GM19035 (cell line): ENCODE data around the gene HIRA.

Source experiments
- ATAC-seq: cut with Tn5 transposase; IDR thresholded peaks from one replicate; pipeline ENCODE4 v1.9.1; 2021; ENCODE audit not compliant: unreplicated experiment

HIRA gene

DNA sequence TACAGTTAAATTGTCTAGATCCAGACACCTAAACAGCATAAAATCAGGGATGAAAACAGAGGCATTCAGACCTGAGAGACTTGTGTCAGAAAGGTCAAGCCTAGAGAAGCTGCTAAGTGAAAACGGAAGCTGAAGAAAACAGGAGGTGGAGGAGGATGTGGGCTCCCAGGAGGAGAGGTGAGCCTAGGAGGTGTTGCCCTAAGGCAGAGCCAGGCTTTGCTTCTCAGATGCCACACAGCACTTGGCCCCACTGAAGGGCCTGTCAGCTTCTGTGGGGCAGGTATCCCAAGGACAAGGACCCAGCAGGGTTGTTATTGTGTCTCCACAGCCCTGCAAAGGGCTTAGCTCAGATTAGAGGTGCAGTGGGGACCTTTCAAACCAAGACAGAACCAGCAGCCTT, 33.0 kb upstream of the HIRA start:
- no peak for ATAC-seq

DNA sequence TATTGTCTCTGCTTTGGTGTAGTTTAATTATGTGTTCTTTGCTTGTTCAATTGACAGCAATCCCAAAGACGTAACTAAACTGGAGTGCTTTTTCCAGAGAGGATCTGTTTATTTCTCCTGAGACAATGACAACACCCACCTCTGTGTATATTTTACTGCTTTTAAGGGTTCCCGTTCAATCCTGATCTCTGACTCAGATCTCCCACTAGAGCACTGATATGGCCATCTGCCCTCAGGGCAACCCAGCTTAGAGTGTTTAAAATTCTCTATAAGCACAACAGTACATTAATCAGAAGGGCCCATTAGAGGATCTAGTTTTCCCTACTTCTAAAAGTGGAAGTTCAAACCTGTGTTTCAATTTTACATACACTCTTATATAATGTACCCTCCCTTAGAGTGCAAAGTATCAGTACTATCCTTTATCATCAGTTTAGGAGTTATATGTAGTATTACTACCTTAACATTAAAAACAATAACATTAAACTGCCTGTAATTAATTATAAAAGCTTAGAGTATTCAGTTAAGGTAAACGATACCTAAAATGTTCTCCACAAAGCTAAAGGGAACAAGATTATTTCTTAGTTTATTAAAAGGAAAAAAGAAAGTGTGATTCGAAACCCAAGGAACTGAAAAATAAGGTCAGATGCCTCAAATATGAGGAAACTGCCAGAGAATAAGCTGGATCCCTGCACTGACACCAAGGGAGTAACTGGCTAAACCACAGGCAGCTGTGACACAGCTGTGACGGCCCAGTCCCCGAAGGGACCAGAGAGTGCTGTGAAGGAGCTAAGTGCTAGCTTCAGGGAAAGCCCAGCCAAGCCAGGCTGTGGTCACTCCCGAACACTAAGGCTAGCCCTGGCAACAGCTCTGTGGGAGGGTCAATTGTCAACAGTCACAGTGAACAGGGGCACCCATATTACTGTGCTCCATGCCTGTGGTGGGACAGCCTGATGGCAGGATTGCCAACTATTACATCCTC, 32.2 kb upstream of the HIRA start:
- no peak for ATAC-seq

DNA sequence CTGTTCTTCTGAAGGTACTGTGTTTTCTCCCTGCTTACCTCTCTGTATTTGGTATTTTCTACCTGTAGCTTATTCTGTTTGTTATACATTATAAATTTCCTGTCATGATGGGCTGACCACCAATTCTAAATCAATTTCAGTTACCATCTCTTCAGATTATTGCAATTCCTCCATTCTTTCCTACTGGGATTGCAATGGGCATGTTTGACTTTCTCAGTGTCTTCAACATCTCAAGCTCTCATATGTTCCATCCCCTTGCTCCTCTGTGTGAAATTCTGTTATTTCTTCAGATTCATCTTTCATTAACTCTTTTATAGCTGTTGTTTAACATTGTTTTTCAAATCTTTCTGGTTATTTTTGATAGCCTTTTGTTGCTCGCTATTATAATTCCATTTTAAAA, 31.5 kb upstream of the HIRA start:
- no peak for ATAC-seq

DNA sequence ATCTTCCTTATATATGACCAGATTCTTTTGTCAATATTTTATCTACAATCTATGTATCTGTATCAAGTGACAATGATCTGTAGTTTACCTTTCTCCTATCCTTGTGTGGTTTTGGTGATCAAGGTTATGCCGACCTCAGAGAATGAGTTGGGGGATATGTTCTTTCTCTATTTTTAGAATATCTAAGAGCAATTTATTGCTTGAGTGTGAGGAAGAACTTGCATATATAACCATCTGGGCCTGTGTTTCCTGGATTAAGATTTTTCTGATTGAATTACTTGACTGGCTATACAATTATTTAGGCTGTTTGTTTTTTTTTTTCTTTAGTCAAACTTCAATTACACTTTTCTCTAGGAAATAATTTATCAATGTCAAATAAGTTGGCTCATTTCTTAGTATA, 30.0 kb upstream of the HIRA start:
- no peak for ATAC-seq

GRCh38 chr22:19460036-19460435, 28.5 kb upstream of the HIRA start:
- ATAC-seq, result no peak

DNA sequence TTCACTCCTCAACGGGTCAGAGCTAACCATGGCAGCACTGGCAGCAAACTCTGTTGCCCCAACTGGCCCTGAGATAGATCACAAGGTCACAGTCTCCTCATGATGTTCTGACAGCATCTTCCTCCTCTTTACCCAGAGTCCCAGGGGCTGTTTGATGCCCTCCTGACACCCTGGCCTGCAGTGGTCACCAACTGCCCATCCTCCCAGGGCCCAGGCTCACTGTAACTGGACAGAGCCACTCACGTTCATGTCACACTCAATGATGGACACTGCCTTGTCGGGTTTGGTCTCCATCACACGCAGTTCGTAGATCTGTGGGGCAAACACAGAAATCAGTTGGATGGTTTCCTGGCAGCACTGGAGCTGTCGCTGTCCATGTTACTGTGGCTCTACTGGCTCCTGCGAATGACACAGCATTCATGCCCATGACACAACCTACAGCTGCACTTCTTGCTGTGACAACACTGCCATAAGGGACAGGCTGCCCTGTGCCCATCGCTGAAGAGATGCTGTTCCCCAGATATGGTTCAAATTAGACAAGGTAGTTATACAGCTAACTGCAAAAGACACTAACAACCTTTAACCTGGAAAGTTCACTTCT, 26.4 kb upstream of the HIRA start:
- no peak for ATAC-seq

DNA sequence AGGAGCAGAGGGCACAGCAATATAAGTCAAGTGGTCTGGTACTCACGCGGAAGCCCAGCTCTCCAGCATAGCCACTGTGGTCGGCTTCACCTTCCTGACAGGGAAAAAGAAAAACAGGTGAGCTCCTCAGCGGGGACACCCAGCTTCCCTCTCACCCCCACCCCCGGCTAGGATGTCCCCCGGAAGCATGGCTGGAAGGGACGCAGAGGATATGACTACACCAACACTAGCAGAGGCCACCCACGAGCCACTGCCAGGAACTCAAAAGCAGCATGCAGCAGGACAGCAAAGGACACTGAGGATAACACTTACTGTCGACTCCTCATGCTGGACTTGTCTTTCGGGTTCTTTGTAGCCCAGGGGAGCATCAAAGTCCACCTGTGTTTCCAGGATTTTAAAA, 25.0 kb upstream of the HIRA start:
- ATAC-seq, result no peak

- no peak for ATAC-seq
Measured at GRCh38 chr22:19455585-19456370, 24.2 kb upstream of the HIRA start.

- ATAC-seq, result no peak
Measured at GRCh38 chr22:19455033-19455432, 23.5 kb upstream of the HIRA start.

DNA sequence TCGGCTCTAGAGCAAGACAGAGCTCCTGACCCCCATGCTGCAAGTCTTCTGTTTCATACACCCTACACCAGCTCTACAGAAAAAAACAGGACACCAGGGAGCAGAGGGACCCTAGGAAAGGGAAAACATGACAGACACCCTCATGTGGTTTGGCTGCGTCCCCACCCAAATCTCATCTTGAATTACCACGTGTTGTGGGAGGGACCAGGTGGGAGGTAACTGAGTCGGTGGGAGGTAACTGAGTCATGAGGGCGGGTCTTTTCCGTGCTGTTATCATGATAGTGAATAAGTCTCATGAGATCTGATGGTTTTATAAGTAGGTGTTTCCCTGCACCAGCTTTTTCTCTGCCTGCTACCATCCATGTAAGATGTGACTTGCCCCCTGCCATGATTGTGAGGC, 22.6 kb upstream of the HIRA start:
- ATAC-seq, result no peak

DNA sequence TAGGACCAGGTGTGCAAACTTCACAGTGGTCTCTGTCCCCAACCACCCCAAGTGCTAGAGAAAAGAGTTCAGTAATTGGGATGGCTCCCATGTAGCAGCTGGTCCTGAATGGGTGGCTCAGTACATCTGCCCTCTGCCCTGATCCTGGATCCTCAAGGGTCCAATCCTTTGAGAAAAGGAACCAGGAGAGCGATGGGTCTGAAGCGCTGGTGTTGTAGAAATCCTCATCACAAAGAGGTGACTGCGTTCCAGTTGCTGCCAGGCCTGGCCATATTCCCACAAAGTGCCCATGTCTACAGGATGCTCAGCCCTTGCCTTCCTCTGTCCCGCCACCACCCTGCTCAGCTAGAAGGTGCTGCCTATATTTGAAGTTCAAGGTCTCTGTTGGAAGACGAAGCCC, 22.2 kb upstream of the HIRA start:
- ATAC-seq, result no peak

GRCh38 chr22:19451570-19451969, 20.0 kb upstream of the HIRA start:
- no peak for ATAC-seq

GRCh38 chr22:19450363-19451175, 19.0 kb upstream of the HIRA start:
- no peak for ATAC-seq

DNA sequence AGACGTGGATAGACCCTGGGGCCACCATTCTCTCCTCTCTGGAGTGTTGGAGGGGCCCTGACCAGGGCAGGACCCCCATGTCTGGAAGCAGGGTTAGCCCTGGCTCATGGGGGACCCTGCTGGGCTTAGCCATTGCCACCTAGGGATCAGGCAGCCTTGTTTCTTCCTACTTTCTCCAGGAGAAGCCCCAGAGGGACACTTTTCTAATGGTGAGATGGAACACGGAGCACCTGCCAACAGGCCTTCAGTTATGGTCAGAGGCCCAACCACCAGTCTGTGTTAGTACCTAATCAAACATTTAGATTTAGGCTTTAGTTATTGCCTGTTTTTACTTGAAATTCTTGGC, 17.9 kb upstream of the HIRA start:
- ATAC-seq, result no peak

- ATAC-seq, result no peak
Measured at GRCh38 chr22:19448739-19449421, 17.3 kb upstream of the HIRA start.

DNA sequence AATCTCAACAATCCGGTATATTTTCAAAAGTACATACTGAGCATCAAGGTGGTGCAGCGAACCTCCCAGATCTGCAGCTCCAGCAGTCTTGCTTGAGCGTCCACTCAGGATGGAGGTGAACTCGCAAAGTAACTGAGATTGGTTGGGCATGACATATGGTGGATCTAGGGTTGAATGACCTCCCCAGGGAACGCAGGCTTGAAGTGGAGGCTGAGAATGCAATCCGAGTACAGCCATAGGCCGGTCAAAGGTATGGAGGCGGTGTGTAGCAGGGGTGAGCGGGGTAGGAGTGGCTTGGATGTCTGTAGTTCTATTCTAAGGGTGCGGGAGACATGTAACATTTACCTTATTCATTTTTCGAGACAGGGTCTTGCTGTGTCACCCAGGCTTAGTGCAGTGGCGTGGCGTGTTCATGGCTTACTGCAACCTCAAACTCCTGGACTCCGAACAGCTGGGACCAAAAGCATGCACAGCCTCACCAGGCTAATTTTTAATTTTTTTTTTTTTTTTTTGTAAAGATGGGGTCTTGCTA, 16.6 kb upstream of the HIRA start:
- peak; percentile 28 for ATAC-seq

- peak; percentile 76 for ATAC-seq
Measured at GRCh38 chr22:19447330-19448075, 16.0 kb upstream of the HIRA start, which contains the start of gene C22orf39. Gene C22orf39 (minus strand): TSS chr22:19447711. CDS start chr22:19447688, 23 bp downstream.

DNA sequence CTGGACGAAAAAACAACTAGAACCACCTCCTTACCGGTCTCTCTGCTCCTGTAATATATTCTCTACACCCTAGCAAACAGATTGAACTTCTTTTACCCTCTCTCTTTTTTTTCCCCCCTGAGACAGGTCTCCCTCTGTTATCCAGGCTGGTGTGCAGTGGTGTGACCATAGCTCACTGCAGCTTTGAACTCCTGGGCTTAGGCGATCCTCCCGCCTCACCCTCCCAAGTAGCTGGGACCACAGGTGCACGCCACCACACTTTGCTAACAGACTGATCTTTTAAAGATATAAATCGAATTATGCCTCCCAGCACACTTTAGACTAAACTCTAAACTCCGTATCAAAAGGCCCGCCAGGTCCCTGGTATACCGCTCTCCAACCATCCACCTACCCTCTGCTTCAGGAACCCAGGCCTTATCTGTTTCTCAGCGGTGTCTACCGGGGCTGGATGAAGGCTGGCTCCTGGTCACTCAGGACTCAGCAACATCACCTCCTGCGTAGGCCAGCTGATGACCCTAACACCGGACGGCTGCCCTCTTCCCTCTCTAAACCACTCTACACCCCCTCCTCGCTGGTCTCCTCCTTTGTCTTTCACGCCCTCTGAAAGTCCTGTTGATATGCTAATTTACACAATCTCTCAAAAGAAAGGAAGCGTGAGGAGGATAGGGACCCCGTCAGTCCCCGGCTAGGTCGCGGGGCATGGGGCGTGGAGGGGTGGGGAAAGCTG, 15.2 kb upstream of the HIRA start:
- no peak for ATAC-seq
